SK-N-SH (cell line): ENCODE measurements around the gene ZNF3. TPM values are rescaled to one million over a fixed set of nuclear protein-coding genes. Genes with fewer than 3 reads are reported as not detected.
"Not testable (repeated sequence)": the region's sequence is repeated elsewhere in the genome, so short reads cannot be mapped to it uniquely, and the experiment has no call there.

Experiments used
- CTCF ChIA-PET: fragments of 300-600, 350-600 bp; formaldehyde crosslinking; extraction: SDS; loops from one replicate; lab custom pipeline; 2021; lab: Yijun Ruan, JAX
- POLR2A ChIA-PET: fragments of 350-600 bp; sonication (Branson Sonifier 250); formaldehyde crosslinking; extraction: SDS; loops from one replicate; lab custom pipeline; 2020; ENCODE audit warnings: antibody characterized with exemption, inconsistent platforms; lab: Yijun Ruan, JAX
- DNase-seq: peaks from one replicate; pipeline ENCODE4 v3.0.0; 2012
- H2AFZ ChIP-seq: fragments of 200-600 bp; sonication (generic); 2 replicates; pipeline ENCODE4 v1.8.1; 2016; ENCODE audit warnings: antibody characterized with exemption, mild to moderate bottlenecking, low read depth
- H3F3A ChIP-seq: fragments of 200-600 bp; sonication (generic); replicated peaks from 2 replicates; pipeline ENCODE3; 2016; ENCODE audit warnings: antibody characterized with exemption, mild to moderate bottlenecking; ENCODE audit not compliant: insufficient read depth
- H3K27ac ChIP-seq, 2 experiments: fragments of 200-500 bp in 1 of 2; fragments of 200-600 bp in 1 of 2; sonication (Bioruptor generic) in 1 of 2; sonication (generic), shearing (Covaris generic) in 1 of 2; 2 replicates each; pipeline versions ENCODE4 v1.5.1 to v1.6.1; 2014 to 2016; ENCODE audit warnings: low read depth in 2 of 2, inconsistent platforms in 1 of 2, low read length in 1 of 2, mild to moderate bottlenecking in 1 of 2, mixed read lengths in 1 of 2
- H3K27me3 ChIP-seq: fragments of 200-600 bp; sonication (generic), shearing (Covaris generic); 2 replicates; pipeline ENCODE4 v1.6.1; 2016; ENCODE audit warnings: mixed run types; ENCODE audit not compliant: insufficient read depth
- H3K36me3 ChIP-seq, 2 experiments: fragments of 200-500 bp in 1 of 2; fragments of 200-600 bp in 1 of 2; sonication (Bioruptor generic) in 1 of 2; sonication (generic) in 1 of 2; replicated peaks in 1 of 2; 2 replicates each; pipeline versions ENCODE3 to v1.5.1; 2014 to 2016; ENCODE audit warnings: low read length in 1 of 2, mild to moderate bottlenecking in 1 of 2; ENCODE audit not compliant: insufficient read depth in 2 of 2, control insufficient read depth in 1 of 2
- H3K4me1 ChIP-seq, 2 experiments: fragments of 200-500 bp in 1 of 2; fragments of 200-600 bp in 1 of 2; sonication (Bioruptor generic) in 1 of 2; sonication (generic), shearing (Covaris generic) in 1 of 2; 2 replicates each; pipeline versions ENCODE4 v1.5.1 to v1.6.1; 2014 to 2016; ENCODE audit warnings: low read depth in 1 of 2, low read length in 1 of 2, mixed run types in 1 of 2; ENCODE audit not compliant: insufficient read depth in 2 of 2, control insufficient read depth in 1 of 2
- H3K4me2 ChIP-seq: fragments of 200-600 bp; sonication (generic), shearing (Covaris generic); 2 replicates; pipeline ENCODE4 v1.6.1; 2017; ENCODE audit warnings: mixed run types
- H3K4me3 ChIP-seq, 2 experiments: fragments of 200-500 bp in 1 of 2; fragments of 200-600 bp in 1 of 2; sonication (Bioruptor generic) in 1 of 2; sonication (generic), shearing (Covaris generic) in 1 of 2; 2 replicates each; pipeline versions ENCODE4 v1.5.1 to v1.8.1; 2014 to 2016; ENCODE audit warnings: low read depth in 2 of 2, inconsistent platforms in 1 of 2, low read length in 1 of 2, mild to moderate bottlenecking in 1 of 2, mixed read lengths in 1 of 2, moderate library complexity in 1 of 2
- H3K79me2 ChIP-seq: fragments of 200-600 bp; sonication (generic); 2 replicates; pipeline ENCODE4 v1.8.1; 2017; ENCODE audit warnings: mild to moderate bottlenecking; ENCODE audit not compliant: insufficient read depth
- H3K9ac ChIP-seq: fragments of 200-600 bp; sonication (generic); 2 replicates; pipeline ENCODE4 v1.6.1; 2017; ENCODE audit warnings: mixed run types
- H3K9me2 ChIP-seq: fragments of 200-600 bp; sonication (generic); 2 replicates; pipeline ENCODE4 v1.6.1; 2017; ENCODE audit warnings: mixed run types
- H3K9me3 ChIP-seq: fragments of 200-600 bp; sonication (generic); 2 replicates; pipeline ENCODE4 v1.6.1; 2017; ENCODE audit warnings: mixed run types, mild to moderate bottlenecking, moderate library complexity
- H4K20me1 ChIP-seq: fragments of 200-600 bp; sonication (generic); 2 replicates; pipeline ENCODE4 v1.6.1; 2017; ENCODE audit warnings: mild to moderate bottlenecking, mixed run types; ENCODE audit not compliant: insufficient read depth
- EP300 ChIP-seq, 2 experiments: IDR thresholded peaks; 2 replicates each; pipeline versions ENCODE4 v1.4.0 to v1.6.1; 2012; ENCODE audit warnings: borderline replicate concordance in 1 of 2, low read depth in 1 of 2, low read length in 1 of 2
- EZH2phosphoT487 ChIP-seq: fragments of 200-600 bp; sonication (generic); IDR thresholded peaks from 2 replicates; pipeline ENCODE4 v1.6.1; 2017; ENCODE audit warnings: low read depth, mixed run types, mild to moderate bottlenecking, antibody characterized with exemption, moderate library complexity, borderline replicate concordance
- MXI1 ChIP-seq: IDR thresholded peaks from 2 replicates; pipeline ENCODE4 v1.6.1; 2012; ENCODE audit warnings: mild to moderate bottlenecking, low read depth, low read length, improper control_type of control experiment
- NFIC ChIP-seq: IDR thresholded peaks from 2 replicates; pipeline ENCODE4 v1.4.0; 2012; ENCODE audit warnings: borderline replicate concordance
- POLR2AphosphoS5 ChIP-seq: IDR thresholded peaks from 2 replicates; pipeline ENCODE4 v1.6.1; 2012; ENCODE audit warnings: low read depth, low read length
- RAD21 ChIP-seq: IDR thresholded peaks from 2 replicates; pipeline ENCODE4 v1.6.1; 2012; ENCODE audit warnings: mild to moderate bottlenecking, low read length
- REST ChIP-seq: IDR thresholded peaks from 2 replicates; pipeline ENCODE4 v1.6.1; 2012; ENCODE audit warnings: mild to moderate bottlenecking, low read depth, low read length, moderate library complexity
- RFX5 ChIP-seq: IDR thresholded peaks from 2 replicates; pipeline ENCODE4 v1.6.1; 2012; ENCODE audit warnings: mild to moderate bottlenecking, improper control_type of control experiment, low read length
- RXRA ChIP-seq: IDR thresholded peaks from 2 replicates; pipeline ENCODE4 v1.4.0; 2012; ENCODE audit warnings: low read depth, mild to moderate bottlenecking, borderline replicate concordance
- SIN3A ChIP-seq: IDR thresholded peaks from 2 replicates; pipeline ENCODE4 v1.6.1; 2012; ENCODE audit warnings: low read depth, mild to moderate bottlenecking, low read length, moderate library complexity, borderline replicate concordance
- TAF1 ChIP-seq: IDR thresholded peaks from 2 replicates; pipeline ENCODE4 v1.6.1; 2012; ENCODE audit warnings: low read depth, mild to moderate bottlenecking, low read length, moderate library complexity, borderline replicate concordance
- ZBTB33 ChIP-seq: IDR thresholded peaks from 2 replicates; pipeline ENCODE4 v1.4.0; 2012; ENCODE audit warnings: low read depth, borderline replicate concordance
- WGBS: methylation state at CpG from one replicate; pipeline ENCODE4 v1.1.6; 2017; ENCODE audit warnings: low lambda C conversion rate; 5-methylcytosine and 5-hydroxymethylcytosine counted together
- polyA plus RNA-seq, 3 experiments: library from polyadenylated mRNA; depleted of rRNA; stranded (reverse); fragments of >200 nt; gene quantifications; 2 replicates each; pipeline ENCODE4 v1.2.3, GENCODE V29; 2012
- TF ChIP-seq, protein P1 (sequence below): fragments of 150-350 bp; IDR thresholded peaks from 2 replicates; pipeline ENCODE4 v1.6.1; 2017; ENCODE audit warnings: antibody characterized with exemption, low read length, low read depth, borderline replicate concordance
- TF ChIP-seq, protein P2 (sequence below): IDR thresholded peaks from 2 replicates; pipeline ENCODE4 v1.4.0; 2012; ENCODE audit warnings: low read depth
- TF ChIP-seq, protein P3 (sequence below): IDR thresholded peaks from 2 replicates; pipeline ENCODE4 v1.4.0; 2012; ENCODE audit warnings: low read depth, borderline replicate concordance

ZNF3 gene
- polyA plus RNA-seq, 1 of the 3 experiments (the other 2 are of a cell fraction): 30.5 TPM

DNA sequence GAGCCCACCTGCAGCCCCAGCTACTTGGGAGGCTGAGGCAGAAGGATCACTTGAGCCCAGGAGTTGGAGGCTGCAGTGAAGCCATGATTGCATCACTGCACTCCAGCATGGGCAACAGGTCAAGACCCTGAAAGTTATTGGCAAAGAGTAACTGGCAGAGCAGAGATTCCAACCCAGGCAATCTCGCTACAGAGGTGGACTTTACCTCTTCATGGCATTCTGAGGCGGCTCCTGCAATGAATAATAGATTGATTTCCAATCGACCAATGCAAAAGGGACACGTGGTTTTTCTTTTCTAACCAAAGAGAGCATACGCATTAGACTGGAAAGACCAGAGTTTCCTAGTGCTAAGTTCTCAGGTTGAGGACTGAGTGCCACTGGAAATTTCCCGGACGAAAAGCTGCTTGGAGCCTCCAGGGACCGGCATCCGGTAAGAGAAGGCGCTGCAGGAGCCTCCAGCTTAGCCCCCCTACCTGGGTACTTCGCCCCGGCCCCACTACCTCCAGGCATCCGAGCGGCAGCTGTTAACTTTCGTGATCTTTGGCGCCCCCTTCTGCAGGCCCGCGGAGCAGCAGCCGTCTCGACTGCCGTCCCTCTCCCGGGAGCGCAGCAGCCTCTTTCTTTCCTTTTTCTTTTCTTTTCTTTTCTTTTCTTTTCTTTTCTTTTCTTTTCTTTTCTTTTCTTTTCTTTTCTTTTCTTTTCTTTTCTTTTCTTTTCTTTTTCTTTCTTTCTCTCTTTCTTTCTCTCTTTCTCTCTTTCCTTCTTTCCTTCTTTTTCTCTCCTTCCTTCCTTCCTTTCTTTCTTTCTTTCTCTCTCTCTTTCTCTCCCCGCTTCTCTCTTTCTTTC is 49.3 kb upstream of the ZNF3 start (continued):
- TF ChIP-seq RFX5 (no peak), SIN3A (no peak), MXI1 (no peak)

- ChIA-PET CTCF (interaction anchor here (0.6 to 13.6 kb wide), 39 partner anchors 8 to 596 kb away, joined by 3 to 262 read pairs (median 6); partner anchors contain the start of genes AP4M1, CNPY4, GAL3ST4 and GPC2), POLR2A (interaction anchor here (0.9 to 3.1 kb wide), 4 partner anchors 16 to 29 kb away, joined by 3 to 19 read pairs (median 8); partner anchors contain the start of genes AP4M1, LAMTOR4 and MCM7)
- 83% methylated on average over 1 of the region's 1 CpG for WGBS
- H3K27me3 ChIP-seq, H3K9ac ChIP-seq, H3K27ac ChIP-seq, DNase-seq, H3K4me2 ChIP-seq, H3K9me2 ChIP-seq, H3K9me3 ChIP-seq, H4K20me1 ChIP-seq, H3K4me3 ChIP-seq, H3K36me3 ChIP-seq, H2AFZ ChIP-seq: not testable (repeated sequence)
- Histone ChIP-seq H3K79me2 (peaks cover 13% of the 10 kb centered on the region; the same call in 1 of the 2 replicates), H3F3A (peaks cover 34% of the 10 kb centered on the region), H3K4me1 (peaks cover 10 to 16% of the 10 kb centered on the region in 2 experiments; a peak in 2 of 4 replicates)
These were observed 48.7 kb upstream of the ZNF3 start for GRCh38 chr7:100130220-100130607.

- ChIA-PET CTCF (interaction anchor here (0.6 to 13.6 kb wide), 15 partner anchors 11 to 577 kb away, joined by 3 to 262 read pairs (median 5); partner anchors contain the start of genes AP4M1, GAL3ST4, MCM7 and PVRIG), POLR2A (interaction anchor here (0.6 to 2.7 kb wide), 6 partner anchors 26 to 761 kb away, joined by 3 to 19 read pairs (median 4); partner anchors contain the start of genes AP4M1, MCM7, UFSP1 and ZSCAN21)
- Histone ChIP-seq H3K9ac (no peak overlapping the region), H3K9me3 (no peaks in the 10 kb centered on the region), H3K79me2 (peaks cover 27% of the 10 kb centered on the region; the same call in 1 of the 2 replicates), H2AFZ (no peak overlapping the region), H3K9me2 (no peaks in the 10 kb centered on the region), H3K27ac (no peak overlapping the region), H3K4me2 (0 out of 2 replicates have a peak overlapping the region, but pooled peaks have one; percentile 90), H3K36me3 (peaks cover 8 to 16% of the 10 kb centered on the region in 2 experiments), H3K27me3 (no peaks in the 10 kb centered on the region), H3K4me1 (peaks cover 10 to 20% of the 10 kb centered on the region in 2 experiments; a peak in 2 of 4 replicates), H3K4me3 (no peak overlapping the region), H3F3A (peaks cover 45% of the 10 kb centered on the region), H4K20me1 (no peaks in the 10 kb centered on the region)
- WGBS: 76% methylated on average over 1 of the region's 1 CpG
- no peak for DNase-seq
- TF ChIP-seq REST (no peak), RXRA (no peak), ZBTB33 (no peak), EP300 (IDR thresholded peaks at IDR 0.05; ENCODE audit: borderline replicate concordance in 1 of 2, low read depth in 1 of 2, low read length in 1 of 2) (no peak), RAD21 (no peak), TAF1 (no peak), NFIC (no peak), EZH2phosphoT487 (no peak), POLR2AphosphoS5 (no peak)
- TF ChIP-seq, protein P1, sequence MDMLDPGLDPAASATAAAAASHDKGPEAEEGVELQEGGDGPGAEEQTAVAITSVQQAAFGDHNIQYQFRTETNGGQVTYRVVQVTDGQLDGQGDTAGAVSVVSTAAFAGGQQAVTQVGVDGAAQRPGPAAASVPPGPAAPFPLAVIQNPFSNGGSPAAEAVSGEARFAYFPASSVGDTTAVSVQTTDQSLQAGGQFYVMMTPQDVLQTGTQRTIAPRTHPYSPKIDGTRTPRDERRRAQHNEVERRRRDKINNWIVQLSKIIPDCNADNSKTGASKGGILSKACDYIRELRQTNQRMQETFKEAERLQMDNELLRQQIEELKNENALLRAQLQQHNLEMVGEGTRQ: no peak
- TF ChIP-seq, protein P2, sequence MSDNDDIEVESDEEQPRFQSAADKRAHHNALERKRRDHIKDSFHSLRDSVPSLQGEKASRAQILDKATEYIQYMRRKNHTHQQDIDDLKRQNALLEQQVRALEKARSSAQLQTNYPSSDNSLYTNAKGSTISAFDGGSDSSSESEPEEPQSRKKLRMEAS: no peak
- TF ChIP-seq, protein P3, sequence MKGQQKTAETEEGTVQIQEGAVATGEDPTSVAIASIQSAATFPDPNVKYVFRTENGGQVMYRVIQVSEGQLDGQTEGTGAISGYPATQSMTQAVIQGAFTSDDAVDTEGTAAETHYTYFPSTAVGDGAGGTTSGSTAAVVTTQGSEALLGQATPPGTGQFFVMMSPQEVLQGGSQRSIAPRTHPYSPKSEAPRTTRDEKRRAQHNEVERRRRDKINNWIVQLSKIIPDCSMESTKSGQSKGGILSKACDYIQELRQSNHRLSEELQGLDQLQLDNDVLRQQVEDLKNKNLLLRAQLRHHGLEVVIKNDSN: no peak
These were observed 47.1 kb upstream of the ZNF3 start for GRCh38 chr7:100128637-100128963.
